MCF 10A (cell line): ENCODE data around the gene MED13L. TPM values are rescaled to one million over a fixed set of nuclear protein-coding genes. Genes with fewer than 3 reads are reported as not detected.

Experiments used
- BruUV-seq: library from RNA; stranded (reverse); fragments of 400-500 nt; replicated peaks from 2 replicates; lab custom pipeline; 2021; lab: Mats Ljungman, UMichigan
- CTCF ChIA-PET: fragments of 300-600 bp; sonication (Branson Sonifier 250); formaldehyde crosslinking; extraction: SDS; loops from one replicate; lab custom pipeline; 2021; ENCODE audit warnings: antibody characterized with exemption, inconsistent platforms; lab: Yijun Ruan, JAX
- POLR2A ChIA-PET: fragments of 300-600, 350-650 bp; sonication (Branson Sonifier 250); formaldehyde crosslinking; extraction: SDS; loops from one replicate; lab custom pipeline; 2020; ENCODE audit warnings: antibody characterized with exemption, inconsistent platforms; lab: Yijun Ruan, JAX
- DNase-seq: peaks from one replicate; pipeline ENCODE4 v3.0.0-alpha.2; 2018; ENCODE audit not compliant: unreplicated experiment
- H3K27ac Mint-ChIP-seq: one replicate; pipeline ENCODE4 v1.8.0; 2022; ENCODE audit warnings: mild to moderate bottlenecking, low read depth, mixed read lengths; ENCODE audit not compliant: unreplicated experiment
- H3K27me3 Mint-ChIP-seq: one replicate; pipeline ENCODE4 v1.8.0; 2022; ENCODE audit warnings: mixed read lengths; ENCODE audit not compliant: insufficient read depth, unreplicated experiment
- H3K36me3 Mint-ChIP-seq: one replicate; pipeline ENCODE4 v1.8.0; 2022; ENCODE audit warnings: mild to moderate bottlenecking, moderate library complexity, mixed read lengths; ENCODE audit not compliant: insufficient read depth, unreplicated experiment
- H3K4me1 Mint-ChIP-seq: one replicate; pipeline ENCODE4 v1.8.0; 2022; ENCODE audit warnings: mixed read lengths; ENCODE audit not compliant: insufficient read depth, unreplicated experiment
- H3K4me3 Mint-ChIP-seq: one replicate; pipeline ENCODE4 v1.8.0; 2022; ENCODE audit warnings: mild to moderate bottlenecking, moderate library complexity, mixed read lengths; ENCODE audit not compliant: unreplicated experiment
- H3K9me3 Mint-ChIP-seq: one replicate; pipeline ENCODE4 v1.8.0; 2022; ENCODE audit warnings: mixed read lengths; ENCODE audit not compliant: unreplicated experiment
- CTCF ChIP-seq: fragments of 200-600 bp; IDR thresholded peaks from one replicate; pipeline ENCODE4 v1.8.0; 2022; ENCODE audit warnings: antibody characterized with exemption, mild to moderate bottlenecking; ENCODE audit not compliant: unreplicated experiment
- intact Hi-C: fragments of 100-400 bp; cut with micrococcal nuclease; formaldehyde crosslinking; loops from 2 replicates; pipeline ENCODE4 v1.14.1; 2022
- total RNA-seq: library from RNA; stranded (reverse); gene quantifications from 2 replicates; pipeline ENCODE4 v1.2.3, GENCODE V29; 2022

MED13L gene
- total RNA-seq, 1 experiment from 2014 or later, result 91.6 TPM

GRCh38 chr12:116138364-116138763 lies 139.1 kb downstream of the MED13L start:
- Mint-ChIP-seq H3K36me3 (no peaks in the 10 kb centered on the region), H3K4me1 (peaks cover 51% of the 10 kb centered on the region), H3K4me3 (no peak overlapping the region), H3K27me3 (no peaks in the 10 kb centered on the region), H3K27ac (no peak overlapping the region), H3K9me3 (no peaks in the 10 kb centered on the region)
- DNase-seq, result no peak
- CTCF ChIA-PET, result interaction anchor here (0.5 to 1.2 kb wide), 3 partner anchors 73 to 141 kb away, joined by 3 read pairs; no protein-coding TSS in a partner anchor
- no TSS peak for BruUV-seq
- intact Hi-C loops, result no loop called here
- no peak for TF ChIP-seq CTCF
- POLR2A ChIA-PET, result interaction anchor here (1.4 to 2.5 kb wide), 2 partner anchors 9 to 26 kb away, joined by 3 to 8 read pairs; no protein-coding TSS in a partner anchor

DNA sequence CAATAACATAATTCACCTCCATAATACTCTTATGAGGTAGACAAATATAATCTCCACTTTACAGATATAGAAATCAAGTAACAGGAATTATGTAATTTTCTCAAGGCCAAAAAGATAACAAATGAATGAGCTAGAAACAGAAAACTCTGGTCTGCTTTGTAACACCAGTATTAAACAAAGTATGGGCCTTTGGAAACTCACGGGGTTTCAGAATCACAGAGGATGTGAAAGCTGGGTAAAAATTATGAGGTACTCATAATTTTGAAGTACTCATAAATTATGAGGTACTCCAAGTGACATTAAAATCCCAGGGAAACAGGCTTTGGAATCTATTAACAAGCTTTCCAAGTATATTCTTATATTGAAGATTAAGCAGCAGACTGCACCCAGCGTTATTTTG lies 140.2 kb downstream of the MED13L start:
- ChIA-PET POLR2A (interaction anchor here (0.7 to 2.5 kb wide), 3 partner anchors 7 to 16 kb away, joined by 3 to 8 read pairs (median 3); no protein-coding TSS in a partner anchor), CTCF (interaction anchor here (0.7 to 2.6 kb wide), 7 partner anchors 9 to 140 kb away, joined by 3 to 14 read pairs (median 3); no protein-coding TSS in a partner anchor)
- no TSS peak for BruUV-seq
- DNase-seq, result no peak
- H3K9me3 Mint-ChIP-seq, result no peaks in the 10 kb centered on the region
- TF ChIP-seq CTCF, result no peak
- H3K36me3 Mint-ChIP-seq, result no peaks in the 10 kb centered on the region
- peaks cover 54% of the 10 kb centered on the region for H3K4me1 Mint-ChIP-seq
- H3K4me3 Mint-ChIP-seq, result no peak overlapping the region
- H3K27me3 Mint-ChIP-seq, result no peaks in the 10 kb centered on the region
- no peak overlapping the region for H3K27ac Mint-ChIP-seq
- intact Hi-C loops, result no loop called here

DNA sequence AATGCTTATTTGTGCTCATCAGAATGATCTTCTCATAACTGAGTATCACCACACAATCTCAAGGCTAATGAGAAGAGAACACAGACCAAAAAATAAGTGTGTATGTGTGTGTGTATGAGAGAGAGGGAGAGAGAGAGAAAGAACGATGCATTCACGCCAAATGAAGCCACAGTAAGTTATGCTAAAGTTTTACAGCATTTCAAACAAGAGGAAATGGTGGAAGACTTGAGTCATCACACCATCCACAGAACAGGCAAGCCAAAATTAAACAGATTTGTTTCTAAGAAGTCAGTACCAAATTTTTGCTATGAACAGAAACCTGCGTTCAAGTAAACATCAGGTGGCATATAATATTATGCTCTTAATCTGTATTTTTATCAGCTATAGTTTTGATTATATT lies 141.2 kb downstream of the MED13L start:
- intact Hi-C loops, result no loop called here
- peak overlapping the region; percentile 25 for H3K27ac Mint-ChIP-seq
- H3K4me3 Mint-ChIP-seq, result no peak overlapping the region
- no peak for DNase-seq
- no peak for TF ChIP-seq CTCF
- CTCF ChIA-PET, result interaction anchor here (0.6 to 2.6 kb wide), 3 partner anchors 8 to 99 kb away, joined by 3 to 14 read pairs (median 3); no protein-coding TSS in a partner anchor
- no peaks in the 10 kb centered on the region for H3K36me3 Mint-ChIP-seq
- peaks cover 46% of the 10 kb centered on the region for H3K4me1 Mint-ChIP-seq
- POLR2A ChIA-PET, result interaction anchor here (1.2 to 1.6 kb wide), 3 partner anchors 13 to 121 kb away, joined by 3 to 10 read pairs (median 3); no protein-coding TSS in a partner anchor
- H3K9me3 Mint-ChIP-seq, result no peaks in the 10 kb centered on the region
- no TSS peak for BruUV-seq
- no peaks in the 10 kb centered on the region for H3K27me3 Mint-ChIP-seq

DNA sequence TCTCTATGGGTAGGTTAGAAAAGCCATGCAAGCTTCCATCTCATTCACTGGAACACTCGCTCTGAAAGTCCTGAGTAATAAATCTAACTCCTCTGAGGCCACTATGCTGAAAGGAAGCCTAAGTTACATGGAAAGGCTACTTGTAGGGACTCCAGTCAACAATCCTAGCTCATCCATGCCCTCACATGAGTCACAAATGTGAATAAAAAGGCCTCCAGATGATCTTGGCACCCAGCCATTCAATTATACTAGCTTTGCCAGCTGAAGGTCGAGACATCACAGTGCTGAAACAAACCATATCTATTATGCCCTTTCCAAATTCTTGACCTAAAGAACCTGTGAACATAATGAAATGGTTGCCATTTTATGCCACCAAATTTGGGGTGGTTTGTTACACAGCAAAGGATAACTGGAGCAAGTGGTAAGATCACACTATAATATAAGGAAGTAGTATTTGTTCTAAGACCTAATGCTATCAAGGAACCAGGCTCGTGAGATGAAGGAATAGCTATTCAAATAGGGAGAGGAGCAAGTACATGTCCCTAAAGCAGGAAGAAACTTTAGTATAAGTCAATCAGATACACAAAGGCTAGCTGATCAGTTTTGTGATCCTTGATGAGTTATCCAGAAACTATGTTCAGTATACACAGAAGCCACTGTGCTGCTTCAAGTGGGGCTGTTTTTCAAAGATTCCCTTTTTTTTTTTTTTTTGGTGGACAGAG lies 142.1 kb downstream of the MED13L start:
- Mint-ChIP-seq H3K9me3 (no peaks in the 10 kb centered on the region), H3K4me3 (no peak overlapping the region), H3K27me3 (no peaks in the 10 kb centered on the region), H3K4me1 (peaks cover 48% of the 10 kb centered on the region), H3K27ac (no peak overlapping the region), H3K36me3 (no peaks in the 10 kb centered on the region)
- POLR2A ChIA-PET, result interaction anchor here (0.9 to 1.6 kb wide), 5 partner anchors 10 to 120 kb away, joined by 3 to 10 read pairs (median 5); no protein-coding TSS in a partner anchor
- peak; percentile 93 for DNase-seq
- TF ChIP-seq CTCF, result no peak
- intact Hi-C loops, result no loop called here
- BruUV-seq, result no TSS peak
- CTCF ChIA-PET, result interaction anchor here (0.5 to 2.6 kb wide), 6 partner anchors 9 to 295 kb away, joined by 3 to 14 read pairs (median 4); no protein-coding TSS in a partner anchor
